HTERT RPE-1 (cell line): ENCODE data around the gene DHPS.
"Not testable (repeated sequence)": the region's sequence is repeated elsewhere in the genome, so short reads cannot be mapped to it uniquely, and the experiment has no call there.

ENCODE experiments used
- in situ Hi-C: fragments of 300-500 bp; cut with MboI; formaldehyde crosslinking; loops from 4 replicates; pipeline ENCODE4 v1.14.3; 2020; ENCODE audit warnings: low sequenced_read_pairs

The DHPS gene

GRCh38 chr19:12681074-12681987 is at the start of gene DHPS:
Gene DHPS (minus strand): TSS chr19:12681880. CDS start chr19:12681766, 114 bp downstream.
- in situ Hi-C loops: no loop called here

GRCh38 chr19:12731337-12731736 is 49.7 kb upstream of the DHPS start:
- in situ Hi-C loops: no loop called here

GRCh38 chr19:12730064-12730463 is 48.4 kb upstream of the DHPS start:
- in situ Hi-C loops: no loop called here

- in situ Hi-C loops: no loop called here
Measured at GRCh38 chr19:12727745-12728433, 46.2 kb upstream of the DHPS start.

GRCh38 chr19:12726988-12727316 is 45.3 kb upstream of the DHPS start:
- in situ Hi-C loops: no loop called here

GRCh38 chr19:12725612-12726011 is 43.9 kb upstream of the DHPS start:
- in situ Hi-C loops: not testable (repeated sequence)

GRCh38 chr19:12723641-12724426 is 42.2 kb upstream of the DHPS start, which contains the start of gene TNPO2:
Gene TNPO2 (minus strand): TSS chr19:12723932. CDS start chr19:12720977, 2,955 bp downstream.
- in situ Hi-C loops: no loop called here

GRCh38 chr19:12723381-12723640 is 41.6 kb upstream of the DHPS start:
- in situ Hi-C loops: no loop called here

- in situ Hi-C loops: no loop called here
Measured at GRCh38 chr19:12722566-12723380, 41.1 kb upstream of the DHPS start.

GRCh38 chr19:12721656-12722565 is 40.2 kb upstream of the DHPS start:
- in situ Hi-C loops: no loop called here

GRCh38 chr19:12720851-12721655 is 39.4 kb upstream of the DHPS start:
- in situ Hi-C loops: no loop called here

- in situ Hi-C loops: no loop called here
Measured at GRCh38 chr19:12720296-12720695, 38.6 kb upstream of the DHPS start.

- in situ Hi-C loops: no loop called here
Measured at GRCh38 chr19:12715929-12716328, 34.2 kb upstream of the DHPS start.

- in situ Hi-C loops: no loop called here
Measured at GRCh38 chr19:12715102-12715501, 33.4 kb upstream of the DHPS start.

- in situ Hi-C loops: not testable (repeated sequence)
Measured at GRCh38 chr19:12713304-12713703, 31.6 kb upstream of the DHPS start.

GRCh38 chr19:12712077-12712476 is 30.4 kb upstream of the DHPS start:
- in situ Hi-C loops: not testable (repeated sequence)

GRCh38 chr19:12711187-12711586 is 29.5 kb upstream of the DHPS start:
- in situ Hi-C loops: no loop called here

GRCh38 chr19:12708641-12709040 is 27.0 kb upstream of the DHPS start:
- in situ Hi-C loops: no loop called here

GRCh38 chr19:12706332-12706718 is 24.6 kb upstream of the DHPS start:
- in situ Hi-C loops: no loop called here
